Heart left ventricle (tissue), 13 donors: Measurements from ENCODE around the gene CEND1.

ENCODE experiments used
- POLR2A ChIP-seq, 2 donors: fragments of 450-650 bp; IDR thresholded peaks; one replicate each; pipeline ENCODE4 v1.6.1; 2017; ENCODE audit warnings: antibody characterized with exemption in 2 of 2, mild to moderate bottlenecking in 2 of 2, moderate library complexity in 2 of 2
- TF ChIP-seq, protein P1 (sequence below), 12 donors: fragments of 200-600 bp; sonication (generic) in 4 of 12; IDR thresholded peaks; one replicate each; pipeline versions ENCODE4 v1.5.0 to v1.8.0; 2018 to 2022; ENCODE audit warnings: antibody characterized with exemption in 12 of 12, mild to moderate bottlenecking in 5 of 12
- donor health status: ischemic (EF 13 %, LVEDD 7.1; RV severe dilation, severe dysfunction).
- donor health status: DM: no; HTN: yes; CAD: no.
- donor health status: DM: no; HTN: no; CAD: no.
- donor health status: ischemic (EF 25% LVEDD 6.9; RV normal size, moderate dysfunction).
- donor health status: ischemic (EF 25% LVEDD 5.7; RV mildly dilated, moderate dysfunction).
- donor health status: ischemic (EF 35%, LVEDD 5.7; RV mildly dilated, moderate dysfunction).
- donor health status: nonischemic (EF 11% LVEDD 7.7; RV severe dilation, severe dysfunction).
- donor health status: DM: yes; HTN: yes; CAD: no.
- donor health status: PGD.
- donor health status: ischemic (EF 29% LVEDD 5.4; RV normal size, mild dysfunction).
- donor health status: nonischemic (EF 23%, LVEDD 6.1; RV moderate dilation, normal function).

GRCh38 chr11:813072-813455, 23.2 kb upstream of the CEND1 start:
- TF ChIP-seq, protein P1, sequence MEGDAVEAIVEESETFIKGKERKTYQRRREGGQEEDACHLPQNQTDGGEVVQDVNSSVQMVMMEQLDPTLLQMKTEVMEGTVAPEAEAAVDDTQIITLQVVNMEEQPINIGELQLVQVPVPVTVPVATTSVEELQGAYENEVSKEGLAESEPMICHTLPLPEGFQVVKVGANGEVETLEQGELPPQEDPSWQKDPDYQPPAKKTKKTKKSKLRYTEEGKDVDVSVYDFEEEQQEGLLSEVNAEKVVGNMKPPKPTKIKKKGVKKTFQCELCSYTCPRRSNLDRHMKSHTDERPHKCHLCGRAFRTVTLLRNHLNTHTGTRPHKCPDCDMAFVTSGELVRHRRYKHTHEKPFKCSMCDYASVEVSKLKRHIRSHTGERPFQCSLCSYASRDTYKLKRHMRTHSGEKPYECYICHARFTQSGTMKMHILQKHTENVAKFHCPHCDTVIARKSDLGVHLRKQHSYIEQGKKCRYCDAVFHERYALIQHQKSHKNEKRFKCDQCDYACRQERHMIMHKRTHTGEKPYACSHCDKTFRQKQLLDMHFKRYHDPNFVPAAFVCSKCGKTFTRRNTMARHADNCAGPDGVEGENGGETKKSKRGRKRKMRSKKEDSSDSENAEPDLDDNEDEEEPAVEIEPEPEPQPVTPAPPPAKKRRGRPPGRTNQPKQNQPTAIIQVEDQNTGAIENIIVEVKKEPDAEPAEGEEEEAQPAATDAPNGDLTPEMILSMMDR (IDR thresholded peaks at IDR 0.05): no peak
- no peak for TF ChIP-seq POLR2A (IDR thresholded peaks at IDR 0.05)
